Progenitor cell of endocrine pancreas (in vitro differentiated cells): ENCODE measurements around the gene ARID3B. TPM values are rescaled to one million over a fixed set of nuclear protein-coding genes. Genes with fewer than 3 reads are reported as not detected.

ENCODE experiments used
- DNase-seq: peaks from one replicate; pipeline ENCODE4 v3.0.0; 2021; ENCODE audit warnings: low spot score; ENCODE audit not compliant: unreplicated experiment
- H3K27ac Mint-ChIP-seq: 2 replicates; pipeline ENCODE4 v1.8.0; 2021; ENCODE audit warnings: mild to moderate bottlenecking, moderate library complexity, mixed read lengths
- H3K27me3 Mint-ChIP-seq: 2 replicates; pipeline ENCODE4 v1.8.0; 2021; ENCODE audit warnings: mixed read lengths
- H3K36me3 Mint-ChIP-seq: 2 replicates; pipeline ENCODE4 v1.8.0; 2022; ENCODE audit warnings: mixed read lengths; ENCODE audit not compliant: insufficient read depth
- H3K4me1 Mint-ChIP-seq: 2 replicates; pipeline ENCODE4 v1.8.0; 2021; ENCODE audit warnings: low read depth, mixed read lengths
- H3K4me3 Mint-ChIP-seq: 2 replicates; pipeline ENCODE4 v1.8.0; 2021; ENCODE audit warnings: low read depth, mild to moderate bottlenecking, moderate library complexity, mixed read lengths
- H3K9me3 Mint-ChIP-seq: 2 replicates; pipeline ENCODE4 v1.8.0; 2021; ENCODE audit warnings: low read depth, mixed read lengths
- CTCF ChIP-seq: fragments of 200-600 bp; sonication (generic); IDR thresholded peaks from one replicate; pipeline ENCODE4 v1.5.0; 2021; ENCODE audit warnings: antibody characterized with exemption, mild to moderate bottlenecking; ENCODE audit not compliant: unreplicated experiment
- total RNA-seq: library from RNA; stranded (reverse); gene quantifications from 2 replicates; pipeline ENCODE4 v1.2.1, GENCODE V29; 2021

Gene ARID3B
- total RNA-seq, 1 donor from 2014 or later: 81.9 TPM

DNA sequence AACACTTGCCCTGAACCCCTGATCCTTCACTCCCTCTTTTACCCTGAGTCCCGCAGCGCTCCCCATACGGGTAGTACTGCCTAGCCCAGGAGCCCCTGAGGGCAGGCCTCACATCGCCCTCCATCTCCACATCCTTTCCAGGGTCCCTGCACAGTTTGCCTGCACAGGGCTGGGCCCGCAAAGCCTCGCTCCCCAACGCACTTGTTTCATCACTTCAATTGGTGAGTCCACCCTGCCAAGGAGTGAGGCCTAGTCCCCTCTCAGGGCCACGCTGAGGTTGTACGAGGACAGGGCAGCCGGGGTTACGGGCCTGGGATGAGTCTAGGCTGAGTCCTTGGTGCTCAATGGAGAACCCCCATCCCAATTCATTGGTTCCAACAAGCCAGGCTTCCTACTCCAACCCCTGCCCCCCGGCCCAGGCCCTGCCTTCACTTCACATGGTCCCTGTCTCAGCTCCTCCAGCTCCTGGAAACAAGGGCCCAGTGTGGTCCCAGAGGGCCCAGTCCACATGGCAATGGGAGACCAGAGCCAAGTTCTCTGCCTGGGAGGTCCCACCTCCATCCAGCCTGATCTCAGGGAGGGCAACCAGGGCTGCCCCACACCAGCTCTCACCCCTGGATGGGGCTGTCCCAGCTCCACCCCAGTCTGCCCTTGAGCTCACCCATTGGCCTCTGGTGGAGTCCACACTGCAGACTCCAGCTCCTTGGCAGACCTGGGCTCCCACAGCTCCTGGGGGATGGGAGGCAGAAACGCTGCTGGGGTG is 62.2 kb downstream of the ARID3B start:
- H3K4me1 Mint-ChIP-seq: peaks cover 9% of the 10 kb centered on the region
- DNase-seq: no peak
- no peak for TF ChIP-seq CTCF
- H3K36me3 Mint-ChIP-seq: peaks cover 3% of the 10 kb centered on the region
- H3K9me3 Mint-ChIP-seq: no peaks in the 10 kb centered on the region
- peaks cover 3% of the 10 kb centered on the region for H3K27me3 Mint-ChIP-seq
- no peak overlapping the region for H3K4me3 Mint-ChIP-seq
- H3K27ac Mint-ChIP-seq: peak overlapping the region; percentile 79

- no peak overlapping the region for H3K27ac Mint-ChIP-seq
Observed at GRCh38 chr15:74603789-74604705, 63.0 kb downstream of the ARID3B start.

GRCh38 chr15:74604983-74605794 is 64.2 kb downstream of the ARID3B start:
- H3K9me3 Mint-ChIP-seq: no peaks in the 10 kb centered on the region
- no peaks in the 10 kb centered on the region for H3K36me3 Mint-ChIP-seq
- H3K4me1 Mint-ChIP-seq: no peaks in the 10 kb centered on the region
- no peak for TF ChIP-seq CTCF
- H3K27me3 Mint-ChIP-seq: peaks cover 3% of the 10 kb centered on the region
- no peak overlapping the region for H3K4me3 Mint-ChIP-seq
- H3K27ac Mint-ChIP-seq: no peak overlapping the region
- no peak for DNase-seq

More at GRCh38 chr15:74603789-74604705, 63.0 kb downstream of the ARID3B start:
- Mint-ChIP-seq H3K4me1 (peaks cover under 1% of the 10 kb centered on the region), H3K9me3 (no peaks in the 10 kb centered on the region), H3K36me3 (no peaks in the 10 kb centered on the region), H3K4me3 (no peak overlapping the region), H3K27me3 (peaks cover 3% of the 10 kb centered on the region)
- TF ChIP-seq CTCF: no peak
- DNase-seq: no peak

- no peak for DNase-seq
- H3K27ac Mint-ChIP-seq: no peak overlapping the region
- no peaks in the 10 kb centered on the region for H3K4me1 Mint-ChIP-seq
- no peak for TF ChIP-seq CTCF
- H3K9me3 Mint-ChIP-seq: no peaks in the 10 kb centered on the region
- H3K36me3 Mint-ChIP-seq: no peaks in the 10 kb centered on the region
- no peak overlapping the region for H3K4me3 Mint-ChIP-seq
- peaks cover 3% of the 10 kb centered on the region for H3K27me3 Mint-ChIP-seq
Observed at GRCh38 chr15:74605795-74606150, 64.8 kb downstream of the ARID3B start.

- Mint-ChIP-seq H3K4me3 (no peak overlapping the region), H3K27me3 (peaks cover 8% of the 10 kb centered on the region), H3K27ac (no peak overlapping the region), H3K36me3 (no peaks in the 10 kb centered on the region), H3K4me1 (no peaks in the 10 kb centered on the region), H3K9me3 (no peaks in the 10 kb centered on the region)
- DNase-seq: no peak
- TF ChIP-seq CTCF: no peak
Observed at GRCh38 chr15:74608786-74609185, 67.8 kb downstream of the ARID3B start.
